ENCODE measurements around the gene NDUFS8. TPM values are rescaled to one million over a fixed set of nuclear protein-coding genes. Genes with fewer than 3 reads are reported as not detected.
A peak's percentile ranks its signal among the peaks of the same experiment; 100 is the strongest.

Gene NDUFS8
- total RNA-seq, 2 experiments from 2014 or later = 109 to 126 TPM

- Mint-ChIP-seq H3K4me1 (no peaks in the 10 kb centered on the region), H3K27ac (no peak overlapping the region), H3K36me3 (no peaks in the 10 kb centered on the region), H3K27me3 (no peaks in the 10 kb centered on the region), H3K4me3 (no peak overlapping the region), H3K9me3 (no peaks in the 10 kb centered on the region)
- no peak for DNase-seq
Measured at GRCh38 chr11:68018730-68019190, 11.7 kb upstream of the NDUFS8 start.

- Mint-ChIP-seq H3K27me3 (no peaks in the 10 kb centered on the region), H3K4me1 (no peaks in the 10 kb centered on the region), H3K36me3 (no peaks in the 10 kb centered on the region), H3K4me3 (no peak overlapping the region), H3K27ac (no peak overlapping the region), H3K9me3 (peaks cover 2% of the 10 kb centered on the region)
- DNase-seq = no peak
Measured at GRCh38 chr11:68019486-68019885, 11.0 kb upstream of the NDUFS8 start.

- no peak for DNase-seq
- no peaks in the 10 kb centered on the region for H3K4me1 Mint-ChIP-seq
- no peak overlapping the region for H3K27ac Mint-ChIP-seq
- H3K4me3 Mint-ChIP-seq = no peak overlapping the region
- H3K9me3 Mint-ChIP-seq = peaks cover 4% of the 10 kb centered on the region
- no peaks in the 10 kb centered on the region for H3K27me3 Mint-ChIP-seq
- H3K36me3 Mint-ChIP-seq = peaks cover 8% of the 10 kb centered on the region
Measured at GRCh38 chr11:68020575-68020974, 9.9 kb upstream of the NDUFS8 start.

DNA sequence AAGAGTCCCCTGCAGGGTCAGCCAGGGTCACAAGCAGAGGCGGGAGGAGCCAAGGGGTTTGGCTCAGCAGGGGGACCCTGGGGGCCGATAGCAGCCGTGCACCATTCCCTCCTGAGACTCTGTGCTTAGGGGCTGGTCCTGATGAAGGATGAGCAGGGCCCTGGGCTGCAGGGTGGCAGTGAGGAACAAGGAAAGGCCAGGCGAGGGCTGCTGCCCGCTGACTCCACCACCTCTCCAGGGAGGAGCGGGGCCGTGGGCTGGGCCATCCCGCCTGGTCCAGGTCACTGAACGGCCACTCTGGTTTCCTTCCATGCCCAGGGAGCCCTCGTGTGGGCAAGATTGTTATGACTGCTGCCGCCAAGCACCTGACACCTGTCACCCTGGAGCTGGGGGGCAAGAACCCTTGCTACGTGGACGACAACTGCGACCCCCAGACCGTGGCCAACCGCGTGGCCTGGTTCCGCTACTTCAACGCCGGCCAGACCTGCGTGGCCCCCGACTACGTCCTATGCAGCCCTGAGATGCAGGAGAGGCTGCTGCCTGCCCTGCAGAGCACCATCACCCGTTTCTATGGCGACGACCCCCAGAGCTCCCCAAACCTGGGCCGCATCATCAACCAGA lies 9.2 kb upstream of the NDUFS8 start:
- H3K27ac Mint-ChIP-seq = no peak overlapping the region
- no peaks in the 10 kb centered on the region for H3K27me3 Mint-ChIP-seq
- peaks cover 12% of the 10 kb centered on the region for H3K36me3 Mint-ChIP-seq
- H3K4me1 Mint-ChIP-seq = no peaks in the 10 kb centered on the region
- no peak for DNase-seq
- no peak overlapping the region for H3K4me3 Mint-ChIP-seq
- peaks cover 4% of the 10 kb centered on the region for H3K9me3 Mint-ChIP-seq

DNA sequence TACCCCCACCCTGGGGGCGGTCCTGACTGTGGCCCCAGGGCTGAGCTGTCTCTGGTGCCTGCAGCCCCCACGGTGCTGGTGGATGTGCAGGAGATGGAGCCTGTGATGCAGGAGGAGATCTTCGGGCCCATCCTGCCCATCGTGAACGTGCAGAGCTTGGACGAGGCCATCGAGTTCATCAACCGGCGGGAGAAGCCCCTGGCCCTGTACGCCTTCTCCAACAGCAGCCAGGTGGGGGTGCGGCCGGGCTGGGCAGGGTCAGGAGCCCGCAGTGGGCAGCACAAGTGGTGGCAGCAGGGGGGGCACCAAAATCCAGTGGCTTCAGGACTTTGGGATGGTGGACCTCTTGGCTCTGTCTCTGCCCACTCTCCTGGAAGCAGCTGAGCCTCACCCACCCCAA lies 8.0 kb upstream of the NDUFS8 start:
- H3K4me1 Mint-ChIP-seq = no peaks in the 10 kb centered on the region
- peaks cover 14% of the 10 kb centered on the region for H3K36me3 Mint-ChIP-seq
- no peak overlapping the region for H3K4me3 Mint-ChIP-seq
- H3K9me3 Mint-ChIP-seq = peaks cover 4% of the 10 kb centered on the region
- no peak for DNase-seq
- no peaks in the 10 kb centered on the region for H3K27me3 Mint-ChIP-seq
- H3K27ac Mint-ChIP-seq = no peak overlapping the region

DNA sequence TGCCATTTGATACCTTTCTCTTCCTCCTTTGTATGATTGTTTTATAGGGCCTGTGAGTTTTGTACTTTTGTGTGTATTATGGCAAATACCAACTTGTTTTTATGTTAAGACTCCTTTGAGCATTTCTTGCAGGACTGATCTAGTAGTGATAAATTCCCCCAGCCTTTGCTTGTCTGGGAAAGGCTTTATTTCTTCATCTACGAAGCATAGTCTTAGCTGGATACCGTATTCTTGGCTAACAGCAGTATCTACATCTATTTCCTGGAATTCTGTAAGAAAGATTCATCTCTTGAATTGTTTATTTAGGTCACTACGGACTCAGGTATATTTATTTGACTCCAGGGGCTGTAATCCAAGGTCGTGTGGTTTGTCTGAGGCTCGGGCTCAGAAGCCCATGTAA lies 6.0 kb upstream of the NDUFS8 start:
- H3K4me3 Mint-ChIP-seq = no peak overlapping the region
- peaks cover 4% of the 10 kb centered on the region for H3K9me3 Mint-ChIP-seq
- H3K4me1 Mint-ChIP-seq = peaks cover 8% of the 10 kb centered on the region
- no peaks in the 10 kb centered on the region for H3K27me3 Mint-ChIP-seq
- H3K36me3 Mint-ChIP-seq = peaks cover 14% of the 10 kb centered on the region
- H3K27ac Mint-ChIP-seq = no peak overlapping the region
- DNase-seq = no peak

- H3K27ac Mint-ChIP-seq = no peak overlapping the region
- H3K4me1 Mint-ChIP-seq = peaks cover 9% of the 10 kb centered on the region
- peaks cover 4% of the 10 kb centered on the region for H3K9me3 Mint-ChIP-seq
- no peak for DNase-seq
- H3K36me3 Mint-ChIP-seq = peaks cover 14% of the 10 kb centered on the region
- H3K4me3 Mint-ChIP-seq = no peak overlapping the region
- no peaks in the 10 kb centered on the region for H3K27me3 Mint-ChIP-seq
Measured at GRCh38 chr11:68025047-68025446, 5.4 kb upstream of the NDUFS8 start.

- Mint-ChIP-seq H3K36me3 (peaks cover 14% of the 10 kb centered on the region), H3K27me3 (no peaks in the 10 kb centered on the region), H3K9me3 (peaks cover 4% of the 10 kb centered on the region), H3K4me3 (no peak overlapping the region), H3K4me1 (peaks cover 12% of the 10 kb centered on the region), H3K27ac (no peak overlapping the region)
- DNase-seq = no peak
Measured at GRCh38 chr11:68026391-68027105, 3.9 kb upstream of the NDUFS8 start.

DNA sequence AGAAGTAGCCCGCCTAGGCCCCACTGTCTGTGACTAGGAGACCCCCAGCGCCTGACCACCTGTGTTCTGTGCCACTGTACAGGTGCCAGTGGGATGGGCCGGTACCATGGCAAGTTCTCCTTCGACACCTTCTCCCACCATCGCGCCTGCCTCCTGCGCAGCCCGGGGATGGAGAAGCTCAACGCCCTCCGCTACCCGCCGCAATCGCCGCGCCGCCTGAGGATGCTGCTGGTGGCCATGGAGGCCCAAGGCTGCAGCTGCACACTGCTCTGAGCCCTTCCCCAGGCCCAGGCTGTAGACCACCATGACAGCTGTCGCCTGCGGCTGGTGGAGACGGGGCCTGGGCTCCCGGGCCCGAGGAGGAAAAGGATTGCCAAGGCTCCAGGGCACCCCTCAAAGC lies 2.8 kb upstream of the NDUFS8 start:
- Mint-ChIP-seq H3K36me3 (peaks cover 14% of the 10 kb centered on the region), H3K27me3 (no peaks in the 10 kb centered on the region)
- no peak for DNase-seq

GRCh38 chr11:68028802-68029545 lies 1.5 kb upstream of the NDUFS8 start:
- Mint-ChIP-seq H3K4me3 (peak overlapping the region; percentile 92), H3K27me3 (no peaks in the 10 kb centered on the region), H3K9me3 (peaks cover 4% of the 10 kb centered on the region), H3K27ac (peak overlapping the region; percentile 47), H3K4me1 (peaks cover 16% of the 10 kb centered on the region), H3K36me3 (peaks cover 14% of the 10 kb centered on the region)
- DNase-seq = no peak

More for the DNA sequence above, 2.8 kb upstream of the NDUFS8 start:
- no peak overlapping the region for H3K4me3 Mint-ChIP-seq
- H3K27ac Mint-ChIP-seq = no peak overlapping the region
- peaks cover 16% of the 10 kb centered on the region for H3K4me1 Mint-ChIP-seq
- peaks cover 4% of the 10 kb centered on the region for H3K9me3 Mint-ChIP-seq

DNA sequence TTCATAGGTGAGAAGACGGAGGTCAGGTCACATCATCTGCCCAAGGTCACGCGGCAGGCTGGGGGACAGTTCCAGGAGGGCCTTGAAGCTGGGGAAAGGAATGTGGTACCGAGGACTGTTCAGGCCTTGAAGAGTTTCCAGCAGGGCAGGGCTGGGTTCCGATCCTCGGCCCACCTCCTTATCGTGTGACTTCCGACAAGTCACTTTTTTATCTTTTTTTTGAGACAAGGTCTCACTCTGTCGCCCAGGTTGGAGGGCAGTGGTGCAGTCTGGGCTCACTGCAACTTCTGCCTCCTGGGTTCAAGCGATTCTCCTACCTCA lies 623 bp downstream of the NDUFS8 start:
- Mint-ChIP-seq H3K4me3 (peak overlapping the region; percentile 92), H3K27me3 (no peaks in the 10 kb centered on the region), H3K9me3 (no peaks in the 10 kb centered on the region), H3K36me3 (peaks cover 3% of the 10 kb centered on the region), H3K4me1 (peaks cover 16% of the 10 kb centered on the region), H3K27ac (peak overlapping the region; percentile 95)
- DNase-seq = no peak

DNA sequence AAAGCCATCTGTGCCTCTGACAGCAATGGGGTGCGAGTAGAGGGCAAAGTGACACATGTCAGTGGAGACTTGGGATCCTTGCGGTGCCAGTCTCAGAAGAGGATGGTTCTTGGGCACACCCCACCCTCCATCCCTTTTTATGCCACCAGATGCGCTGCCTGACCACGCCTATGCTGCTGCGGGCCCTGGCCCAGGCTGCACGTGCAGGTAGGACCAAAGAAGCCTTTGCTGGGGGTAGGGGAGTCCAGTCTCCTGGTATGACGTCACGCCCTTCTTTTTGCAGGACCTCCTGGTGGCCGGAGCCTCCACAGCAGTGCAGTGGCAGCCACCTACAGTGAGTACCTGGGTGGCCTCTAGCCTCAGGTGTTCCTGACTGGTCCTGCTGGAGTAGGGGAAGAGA lies 1.5 kb downstream of the NDUFS8 start:
- DNase-seq = no peak
- H3K4me1 Mint-ChIP-seq = peaks cover 21% of the 10 kb centered on the region
- H3K9me3 Mint-ChIP-seq = no peaks in the 10 kb centered on the region
- no peaks in the 10 kb centered on the region for H3K36me3 Mint-ChIP-seq
- H3K27ac Mint-ChIP-seq = peak overlapping the region; percentile 95
- peak overlapping the region; percentile 92 for H3K4me3 Mint-ChIP-seq
- H3K27me3 Mint-ChIP-seq = no peaks in the 10 kb centered on the region

DNA sequence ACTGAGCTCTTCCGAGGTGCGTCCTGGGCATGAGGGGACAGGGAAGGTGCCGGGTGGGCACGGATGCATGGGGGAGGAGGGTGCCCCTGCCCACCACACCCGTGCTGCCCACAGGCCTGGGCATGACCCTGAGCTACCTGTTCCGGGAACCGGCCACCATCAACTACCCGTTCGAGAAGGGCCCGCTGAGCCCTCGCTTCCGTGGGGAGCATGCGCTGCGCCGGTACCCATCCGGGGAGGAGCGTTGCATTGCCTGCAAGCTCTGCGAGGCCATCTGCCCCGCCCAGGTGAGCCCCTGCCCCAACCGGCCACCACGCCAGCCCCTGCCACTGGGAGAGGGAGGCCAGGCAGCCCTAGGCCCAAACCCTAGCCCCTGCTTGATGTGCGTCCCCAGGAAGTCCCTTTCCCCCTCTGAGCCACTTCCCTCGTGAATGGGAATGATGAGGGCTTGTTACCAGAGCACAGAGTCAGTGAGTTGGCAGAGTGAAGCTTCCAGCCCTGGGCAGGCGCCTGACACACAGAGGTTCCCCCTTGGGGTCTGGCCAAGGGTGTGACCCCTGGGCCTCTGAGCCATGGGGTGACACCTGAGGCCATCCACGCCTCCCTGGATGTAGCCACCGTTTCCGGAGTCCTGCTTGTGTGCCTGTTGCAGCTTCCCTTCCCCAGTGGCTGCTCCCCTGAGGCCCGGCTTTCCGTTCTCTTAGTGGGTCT lies 2.7 kb downstream of the NDUFS8 start:
- Mint-ChIP-seq H3K4me3 (no peak overlapping the region), H3K36me3 (no peaks in the 10 kb centered on the region), H3K27me3 (no peaks in the 10 kb centered on the region), H3K9me3 (no peaks in the 10 kb centered on the region), H3K4me1 (peaks cover 26% of the 10 kb centered on the region), H3K27ac (peak overlapping the region; percentile 12)
- DNase-seq = no peak

DNA sequence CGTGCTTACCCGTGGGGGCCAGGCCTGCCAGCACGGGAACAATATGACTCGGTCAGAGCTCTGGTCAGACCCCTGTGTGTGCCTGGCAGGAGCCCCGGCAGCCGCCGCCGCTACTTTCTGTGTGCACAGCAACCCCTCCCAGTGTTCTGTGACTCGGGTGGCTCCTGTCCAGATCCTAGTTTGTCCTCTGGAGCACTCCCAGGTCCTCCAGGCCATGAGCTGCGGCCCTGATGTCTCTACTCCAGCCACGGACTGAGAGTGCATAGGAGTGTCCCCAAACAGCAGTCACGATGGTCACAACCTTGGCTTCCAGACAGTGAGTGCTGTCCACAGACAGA lies 3.2 kb downstream of the NDUFS8 start:
- Mint-ChIP-seq H3K27ac (peak overlapping the region; percentile 12), H3K4me1 (peaks cover 24% of the 10 kb centered on the region), H3K4me3 (no peak overlapping the region), H3K36me3 (no peaks in the 10 kb centered on the region), H3K9me3 (no peaks in the 10 kb centered on the region), H3K27me3 (no peaks in the 10 kb centered on the region)
- DNase-seq = no peak

- Mint-ChIP-seq H3K4me3 (no peak overlapping the region), H3K4me1 (peaks cover 20% of the 10 kb centered on the region), H3K27ac (no peak overlapping the region)
Measured at GRCh38 chr11:68035266-68035876, 4.9 kb downstream of the NDUFS8 start.

More at GRCh38 chr11:68035266-68035876, 4.9 kb downstream of the NDUFS8 start:
- H3K27me3 Mint-ChIP-seq = no peaks in the 10 kb centered on the region
- H3K36me3 Mint-ChIP-seq = no peaks in the 10 kb centered on the region
- no peak for DNase-seq
- H3K9me3 Mint-ChIP-seq = no peaks in the 10 kb centered on the region

Data from activated naive CD8-positive, alpha-beta T cell treated with anti-CD3 and anti-CD28 coated beads for 36 hours (primary cell).